ENCODE measurements around the gene TMTC2.

The TMTC2 gene

GRCh38 chr12:82671673-82672195 is 15.0 kb upstream of the TMTC2 start:
- TF ChIP-seq CTCF (IDR thresholded peaks at IDR 0.05; ENCODE audit: low read length), result no peak
- no peak for TF ChIP-seq EZH2 (IDR thresholded peaks at IDR 0.05; ENCODE audit: borderline replicate concordance, low read length)
- Histone ChIP-seq H3K9ac (ENCODE audit: low read length) (no peak overlapping the region), H3K9me2 (ENCODE audit: low read depth, low read length) (no peaks in the 10 kb centered on the region), H4K20me1 (ENCODE audit: insufficient read depth, low read length) (no peaks in the 10 kb centered on the region), H3K4me3 (ENCODE audit: low read depth, low read length, poor library complexity, severe bottlenecking) (no peak overlapping the region), H3K27me3 (ENCODE audit: insufficient read depth, low read length) (no peaks in the 10 kb centered on the region), H3K4me1 (ENCODE audit: insufficient read depth, low read length, severe bottlenecking) (no peaks in the 10 kb centered on the region), H3K36me3 (ENCODE audit: insufficient read depth, low read length) (no peaks in the 10 kb centered on the region), H3K4me2 (ENCODE audit: low read length) (no peak overlapping the region), H3K27ac (ENCODE audit: low read depth, low read length, poor library complexity, severe bottlenecking) (no peak overlapping the region), H2AFZ (ENCODE audit: low read length) (no peak overlapping the region), H3K9me3 (ENCODE audit: low read length) (no peaks in the 10 kb centered on the region), H3F3A (ENCODE audit: insufficient read depth, low read length) (no peaks in the 10 kb centered on the region), H3K79me2 (ENCODE audit: insufficient read depth, low read length) (no peaks in the 10 kb centered on the region)

GRCh38 chr12:82672811-82673495 is 13.8 kb upstream of the TMTC2 start:
- H3K4me1 ChIP-seq (ENCODE audit: insufficient read depth, low read length, severe bottlenecking), result no peaks in the 10 kb centered on the region
- TF ChIP-seq CTCF (IDR thresholded peaks at IDR 0.05; ENCODE audit: low read length), result no peak
- no peak for TF ChIP-seq EZH2 (IDR thresholded peaks at IDR 0.05; ENCODE audit: borderline replicate concordance, low read length)
- no peaks in the 10 kb centered on the region for H3K27me3 ChIP-seq (ENCODE audit: insufficient read depth, low read length)
- H3K9ac ChIP-seq (ENCODE audit: low read length), result no peak overlapping the region
- H3K36me3 ChIP-seq (ENCODE audit: insufficient read depth, low read length), result no peaks in the 10 kb centered on the region
- H3K9me2 ChIP-seq (ENCODE audit: low read depth, low read length), result no peaks in the 10 kb centered on the region
- H4K20me1 ChIP-seq (ENCODE audit: insufficient read depth, low read length), result no peaks in the 10 kb centered on the region
- H3K79me2 ChIP-seq (ENCODE audit: insufficient read depth, low read length), result no peaks in the 10 kb centered on the region
- no peak overlapping the region for H3K4me2 ChIP-seq (ENCODE audit: low read length)
- H3K27ac ChIP-seq (ENCODE audit: low read depth, low read length, poor library complexity, severe bottlenecking), result no peak overlapping the region
- H3F3A ChIP-seq (ENCODE audit: insufficient read depth, low read length), result no peaks in the 10 kb centered on the region
- H3K4me3 ChIP-seq (ENCODE audit: low read depth, low read length, poor library complexity, severe bottlenecking), result no peak overlapping the region
- no peaks in the 10 kb centered on the region for H3K9me3 ChIP-seq (ENCODE audit: low read length)
- H2AFZ ChIP-seq (ENCODE audit: low read length), result no peak overlapping the region

GRCh38 chr12:82673698-82674097 is 13.0 kb upstream of the TMTC2 start:
- H3K9me2 ChIP-seq (ENCODE audit: low read depth, low read length), result no peaks in the 10 kb centered on the region
- no peaks in the 10 kb centered on the region for H4K20me1 ChIP-seq (ENCODE audit: insufficient read depth, low read length)
- no peaks in the 10 kb centered on the region for H3F3A ChIP-seq (ENCODE audit: insufficient read depth, low read length)
- H3K4me1 ChIP-seq (ENCODE audit: insufficient read depth, low read length, severe bottlenecking), result no peaks in the 10 kb centered on the region
- no peak overlapping the region for H3K4me3 ChIP-seq (ENCODE audit: low read depth, low read length, poor library complexity, severe bottlenecking)
- H3K36me3 ChIP-seq (ENCODE audit: insufficient read depth, low read length), result no peaks in the 10 kb centered on the region
- H2AFZ ChIP-seq (ENCODE audit: low read length), result no peak overlapping the region
- H3K9me3 ChIP-seq (ENCODE audit: low read length), result no peaks in the 10 kb centered on the region
- H3K4me2 ChIP-seq (ENCODE audit: low read length), result no peak overlapping the region
- TF ChIP-seq EZH2 (IDR thresholded peaks at IDR 0.05; ENCODE audit: borderline replicate concordance, low read length) (no peak), CTCF (IDR thresholded peaks at IDR 0.05; ENCODE audit: low read length) (no peak)
- no peaks in the 10 kb centered on the region for H3K79me2 ChIP-seq (ENCODE audit: insufficient read depth, low read length)
- H3K27me3 ChIP-seq (ENCODE audit: insufficient read depth, low read length), result no peaks in the 10 kb centered on the region
- no peak overlapping the region for H3K27ac ChIP-seq (ENCODE audit: low read depth, low read length, poor library complexity, severe bottlenecking)
- no peak overlapping the region for H3K9ac ChIP-seq (ENCODE audit: low read length)
